Coronary artery (tissue), 2 donors: ENCODE results near the gene ELAC1.
"Not testable (repeated sequence)": the region's sequence is repeated elsewhere in the genome, so short reads cannot be mapped to it uniquely, and the experiment has no call there.

Experiments used
- DNase-seq: peaks from one replicate; pipeline ENCODE4 v3.0.0-alpha.2; 2017; ENCODE audit warnings: low spot score
- H3K27ac ChIP-seq, 2 donors: fragments of 200-600 bp; sonication (generic); one replicate each; pipeline ENCODE4 v1.5.1; 2016 to 2019
- H3K4me3 ChIP-seq: fragments of 200-600 bp; sonication (generic); 2 replicates; pipeline ENCODE4 v1.5.1; 2016; ENCODE audit warnings: mild to moderate bottlenecking, moderate library complexity
- CTCF ChIP-seq: fragments of 200-600 bp; sonication (generic); IDR thresholded peaks from one replicate; pipeline ENCODE4 v1.5.1; 2019; ENCODE audit warnings: antibody characterized with exemption

The ELAC1 gene

GRCh38 chr18:50970006-50970405 is 2.2 kb downstream of the ELAC1 start:
- Histone ChIP-seq H3K4me3 (no peak overlapping the region), H3K27ac (no peak overlapping the region)
- no peak for DNase-seq
- TF ChIP-seq CTCF: no peak

DNA sequence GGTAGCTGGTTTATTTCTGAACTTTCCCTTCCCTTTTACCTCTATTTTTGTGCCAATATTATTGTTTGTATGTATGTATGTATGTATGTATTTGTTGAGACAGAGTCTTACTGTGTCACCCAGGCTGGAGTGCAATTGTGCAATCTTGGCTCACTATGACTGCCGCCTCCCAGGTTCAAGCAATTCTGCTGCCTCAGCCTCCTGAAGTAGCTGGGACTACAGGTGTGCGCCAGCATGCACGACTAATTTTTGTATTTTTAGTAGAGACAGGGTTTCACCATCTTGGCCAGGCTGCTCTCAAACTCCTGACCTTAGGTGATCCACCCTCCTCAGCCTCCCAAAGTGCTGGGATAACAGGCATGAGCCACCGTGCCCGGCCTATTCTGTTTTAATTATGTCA is 4.6 kb downstream of the ELAC1 start:
- H3K4me3 ChIP-seq, H3K27ac ChIP-seq, DNase-seq: not testable (repeated sequence)

- no peak for TF ChIP-seq CTCF
- Histone ChIP-seq H3K4me3 (no peak overlapping the region), H3K27ac (no peak overlapping the region)
- DNase-seq: no peak
These were observed 5.7 kb downstream of the ELAC1 start for GRCh38 chr18:50973367-50974126.

DNA sequence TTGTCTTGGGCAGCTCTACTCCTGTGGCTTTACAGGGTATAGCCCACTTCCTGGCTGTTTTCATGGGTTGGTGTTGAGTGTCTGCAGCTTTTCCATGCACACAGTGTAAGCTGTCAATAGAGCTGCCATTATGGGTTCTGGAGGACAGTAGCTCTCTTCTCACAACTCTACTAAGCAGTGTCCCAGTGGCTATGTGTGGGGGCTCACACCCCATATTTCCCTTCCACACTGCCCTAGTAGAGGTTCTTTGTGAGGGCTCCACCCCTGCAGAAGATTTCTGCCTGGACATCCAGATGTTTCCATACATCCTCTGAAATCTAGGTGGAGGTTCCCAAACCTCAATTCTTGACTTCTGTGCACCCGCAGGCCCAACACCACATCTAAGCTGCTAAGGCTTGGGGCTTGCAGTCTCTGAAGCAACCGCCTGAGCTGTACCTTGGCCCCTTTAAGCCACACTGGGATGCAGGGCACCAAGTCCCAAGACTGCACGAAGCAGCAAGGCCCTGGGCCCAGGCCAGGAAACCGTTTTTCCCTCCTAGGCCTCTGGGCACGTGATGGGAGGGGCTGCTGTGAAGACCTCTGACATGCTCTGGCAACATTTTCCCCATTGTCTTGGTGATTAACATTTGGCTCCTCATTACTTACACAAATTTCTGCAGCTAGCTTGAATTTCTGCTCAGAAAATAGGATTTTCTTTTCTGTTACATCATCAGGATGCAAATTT is 9.4 kb downstream of the ELAC1 start:
- H3K4me3 ChIP-seq: no peak overlapping the region
- no peak for TF ChIP-seq CTCF
- no peak overlapping the region for H3K27ac ChIP-seq
- no peak for DNase-seq

- no peak for TF ChIP-seq CTCF
- H3K27ac ChIP-seq: no peak overlapping the region
- no peak for DNase-seq
- H3K4me3 ChIP-seq: no peak overlapping the region
These were observed 13.5 kb downstream of the ELAC1 start for GRCh38 chr18:50981381-50981780.

DNA sequence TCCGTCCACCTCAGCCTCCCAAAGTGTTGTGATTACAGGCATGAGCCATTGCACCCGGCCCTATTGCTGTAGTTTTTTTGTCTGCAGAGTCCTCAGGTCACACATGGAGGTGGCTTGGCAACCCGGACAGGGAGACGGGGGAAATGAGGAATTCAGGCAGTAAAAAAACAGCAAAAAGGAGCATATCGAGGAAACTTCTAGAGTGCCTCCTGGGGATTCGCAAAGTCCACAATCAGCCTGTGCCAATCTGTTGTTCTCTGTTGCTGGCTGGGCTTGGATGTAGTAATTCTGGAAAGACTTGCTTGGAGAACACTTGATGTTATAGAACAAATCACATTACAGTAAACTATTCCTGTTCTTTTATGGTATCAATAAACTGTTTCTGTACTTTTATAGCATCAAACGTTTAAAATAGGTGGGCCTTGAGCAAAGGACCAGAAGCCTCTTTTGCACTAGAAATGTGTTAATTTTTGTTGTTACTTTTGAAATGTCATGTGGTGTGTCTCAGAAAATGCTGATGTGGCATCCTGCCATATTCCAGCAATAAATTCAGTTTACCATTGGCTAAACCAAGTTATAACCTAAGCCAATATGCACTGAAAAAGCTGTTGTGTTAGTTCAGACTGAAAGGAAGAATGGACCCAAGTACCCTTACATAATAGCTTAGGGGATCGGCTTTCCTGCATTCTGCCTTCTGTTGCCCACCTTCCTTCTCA is 14.4 kb downstream of the ELAC1 start:
- no peak overlapping the region for H3K27ac ChIP-seq
- DNase-seq: no peak
- no peak overlapping the region for H3K4me3 ChIP-seq
- no peak for TF ChIP-seq CTCF

DNA sequence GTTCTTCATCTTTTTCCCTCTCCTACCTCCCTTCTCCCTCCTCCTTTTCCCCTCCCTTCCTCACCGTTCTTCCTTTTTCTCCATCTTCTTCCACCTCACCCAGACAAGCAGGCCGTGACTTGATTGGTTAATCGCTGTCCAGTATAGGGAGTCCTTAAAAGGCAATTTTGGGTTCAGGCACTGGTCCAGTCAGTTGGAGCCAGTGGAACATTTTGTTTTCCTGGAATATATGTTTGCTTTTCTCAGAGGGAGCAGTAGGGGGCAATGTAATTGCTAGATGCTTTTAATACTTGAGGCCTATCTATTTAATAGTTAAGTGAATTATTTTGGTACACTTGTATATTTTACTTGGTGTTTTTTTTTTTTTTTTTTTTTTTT is 15.0 kb downstream of the ELAC1 start:
- Histone ChIP-seq H3K4me3 (no peak overlapping the region), H3K27ac (no peak overlapping the region)
- DNase-seq: no peak
- no peak for TF ChIP-seq CTCF
